Activated CD4-positive, alpha-beta T cell treated with anti-CD3 and anti-CD28 coated beads, Interleukin-2, amount 10 ng/mL, durations not matched to agents 7 days and 5 days (primary cell): Measurements from ENCODE around the gene CDK10. TPM values are rescaled to one million over a fixed set of nuclear protein-coding genes. Genes with fewer than 3 reads are reported as not detected.
A peak's percentile ranks its signal among the peaks of the same experiment; 100 is the strongest.

ENCODE experiments used
- CTCF ChIA-PET: fragments of 350-600 bp; sonication (Branson Sonifier 250); formaldehyde crosslinking; loops from one replicate; lab custom pipeline; 2021; ENCODE audit warnings: antibody characterized with exemption; lab: Charles Lee
- POLR2A ChIA-PET: fragments of 350-600 bp; sonication (Branson Sonifier 250); formaldehyde crosslinking; loops from one replicate; lab custom pipeline; 2021; ENCODE audit warnings: antibody characterized with exemption; lab: Charles Lee
- DNase-seq: peaks from one replicate; pipeline ENCODE4 v3.0.0-alpha.2; 2020
- H3K27ac Mint-ChIP-seq: one replicate; pipeline ENCODE4 v1.8.0; 2021; ENCODE audit warnings: mild to moderate bottlenecking, moderate library complexity, mixed read lengths
- H3K27me3 Mint-ChIP-seq: one replicate; pipeline ENCODE4 v1.8.0; 2021; ENCODE audit warnings: mixed read lengths
- H3K36me3 Mint-ChIP-seq: one replicate; pipeline ENCODE4 v1.8.0; 2021; ENCODE audit warnings: low read depth, mixed read lengths
- H3K4me1 Mint-ChIP-seq: one replicate; pipeline ENCODE4 v1.8.0; 2021; ENCODE audit warnings: mixed read lengths
- H3K4me3 Mint-ChIP-seq: one replicate; pipeline ENCODE4 v1.8.0; 2021; ENCODE audit warnings: mild to moderate bottlenecking, moderate library complexity, mixed read lengths
- H3K9me3 Mint-ChIP-seq: one replicate; pipeline ENCODE4 v1.8.0; 2021; ENCODE audit warnings: mixed read lengths
- total RNA-seq, 2 experiments: library from RNA; stranded (reverse); gene quantifications; one replicate each; pipeline ENCODE4 v1.2.3, GENCODE V29; 2021

CDK10 gene
- total RNA-seq, 2 experiments from 2014 or later = 83.1 to 96.8 TPM

DNA sequence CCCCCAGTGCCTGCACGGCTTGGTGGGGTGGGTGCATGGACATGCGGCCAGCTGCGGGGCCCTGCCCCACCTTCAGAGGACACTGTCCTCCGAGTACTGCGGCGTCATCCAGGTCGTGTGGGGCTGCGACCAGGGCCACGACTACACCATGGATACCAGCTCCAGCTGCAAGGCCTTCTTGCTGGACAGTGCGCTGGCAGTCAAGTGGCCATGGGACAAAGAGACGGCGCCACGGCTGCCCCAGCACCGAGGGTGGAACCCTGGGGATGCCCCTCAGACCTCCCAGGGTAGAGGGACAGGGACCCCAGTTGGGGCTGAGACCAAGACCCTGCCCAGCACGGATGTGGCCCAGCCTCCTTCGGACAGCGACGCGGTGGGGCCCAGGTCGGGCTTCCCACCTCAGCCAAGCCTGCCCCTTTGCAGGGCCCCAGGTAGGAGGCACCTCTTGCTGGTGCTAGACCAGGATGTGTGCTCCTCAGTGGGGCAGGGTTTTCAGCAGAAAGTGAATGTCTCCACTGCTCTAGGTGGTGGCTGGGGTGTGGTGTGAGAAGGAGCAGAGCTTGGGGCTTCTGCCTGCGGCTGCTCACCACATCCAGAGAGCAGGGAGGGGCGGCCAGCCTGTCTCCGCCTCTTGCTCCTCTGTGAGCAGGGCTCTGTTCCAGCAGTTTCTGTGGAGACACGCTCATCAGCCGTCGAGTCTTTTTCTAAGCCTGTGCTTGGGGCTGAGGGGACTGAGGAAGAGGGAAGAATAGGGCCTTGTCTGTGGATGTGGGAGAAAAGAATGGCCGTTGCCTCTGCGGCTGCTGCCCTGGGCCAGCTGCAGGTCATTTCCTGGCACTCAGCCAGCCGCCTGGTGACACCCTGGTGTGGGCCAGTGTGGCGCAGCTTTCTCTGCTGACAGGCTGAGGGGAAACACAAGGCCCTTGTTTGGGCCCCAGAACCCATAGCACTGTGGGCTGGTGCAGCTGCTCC, 37.1 kb downstream of the CDK10 start:
- no peaks in the 10 kb centered on the region for H3K9me3 Mint-ChIP-seq
- ChIA-PET POLR2A (interaction anchor here (0.6 to 1.3 kb wide), 5 partner anchors 10 to 398 kb away, joined by 3 read pairs; no protein-coding TSS in a partner anchor), CTCF (interaction anchor here (0.6 to 3.0 kb wide), 9 partner anchors 10 to 137 kb away, joined by 3 to 22 read pairs (median 4); partner anchors contain the start of gene SPATA2L)
- H3K27me3 Mint-ChIP-seq = no peaks in the 10 kb centered on the region
- H3K4me1 Mint-ChIP-seq = peaks cover 37% of the 10 kb centered on the region
- peak; percentile 95 for DNase-seq
- H3K4me3 Mint-ChIP-seq = peak overlapping the region; percentile 99
- peak overlapping the region; percentile 98 for H3K27ac Mint-ChIP-seq
- H3K36me3 Mint-ChIP-seq = peaks cover 36% of the 10 kb centered on the region

DNA sequence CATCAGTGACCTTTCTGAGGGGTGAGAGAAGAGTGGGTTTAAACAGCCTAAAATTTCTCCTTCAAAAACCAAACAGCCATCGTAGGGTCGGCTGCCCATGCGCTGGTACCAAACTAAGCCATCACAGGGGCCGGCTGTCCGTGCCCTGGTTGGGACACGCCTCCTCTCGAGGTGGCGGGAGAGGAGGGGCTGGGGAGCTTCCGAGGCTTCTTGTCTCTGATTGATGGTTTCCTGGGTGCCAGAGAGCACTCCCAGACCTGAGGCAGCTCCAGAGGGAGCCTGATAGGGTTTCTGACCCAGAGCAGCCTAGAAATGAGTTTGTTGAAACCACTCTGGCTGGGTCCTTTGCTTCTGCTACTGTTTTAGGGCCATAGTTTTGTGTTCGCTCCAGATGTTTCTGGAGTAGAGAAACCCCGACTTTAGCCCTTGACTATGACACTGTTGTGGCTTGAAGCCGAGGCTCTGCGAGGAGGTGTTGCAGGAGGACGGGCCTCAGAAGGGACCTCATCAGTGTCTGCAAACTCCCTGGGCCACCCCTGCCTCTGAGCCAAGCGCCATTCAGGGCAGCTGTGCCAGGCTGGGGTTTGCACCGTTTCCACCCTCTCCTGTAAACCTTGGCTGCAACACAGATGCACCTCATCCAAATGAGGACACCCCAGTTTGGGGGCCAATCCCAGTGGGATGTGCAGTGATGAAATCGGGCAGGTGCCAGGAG, 41.1 kb downstream of the CDK10 start:
- Mint-ChIP-seq H3K36me3 (peaks cover 65% of the 10 kb centered on the region), H3K27ac (peak overlapping the region; percentile 52), H3K4me1 (peaks cover 41% of the 10 kb centered on the region), H3K27me3 (no peaks in the 10 kb centered on the region), H3K9me3 (no peaks in the 10 kb centered on the region), H3K4me3 (peak overlapping the region; percentile 14)
- no peak for DNase-seq
- POLR2A ChIA-PET = no interaction called here
- CTCF ChIA-PET = interaction anchor here (0.9 kb wide), 1 partner anchor 86 kb away, joined by 4 read pairs; no protein-coding TSS in a partner anchor

DNA sequence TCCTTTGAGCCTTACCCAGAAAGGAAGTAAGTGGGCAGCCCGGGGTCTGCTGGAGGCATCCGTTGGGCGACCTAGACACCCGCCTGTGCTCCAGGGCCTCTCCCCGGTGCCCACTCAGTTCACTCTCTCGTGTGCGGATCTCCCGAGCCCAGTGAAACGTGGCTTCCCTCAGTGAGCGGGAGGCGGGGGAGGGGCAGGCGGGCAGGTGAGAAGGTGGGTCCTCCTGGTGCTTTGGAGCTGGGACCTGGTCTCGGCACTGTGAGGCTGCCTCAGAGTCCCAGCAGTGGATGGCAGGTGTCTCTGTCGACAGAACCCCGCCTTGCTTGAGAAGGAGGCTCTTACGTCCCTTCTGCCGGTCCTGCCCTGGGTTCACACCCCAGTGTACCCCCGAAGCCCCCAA, 42.8 kb downstream of the CDK10 start:
- no peak overlapping the region for H3K27ac Mint-ChIP-seq
- POLR2A ChIA-PET = no interaction called here

DNA sequence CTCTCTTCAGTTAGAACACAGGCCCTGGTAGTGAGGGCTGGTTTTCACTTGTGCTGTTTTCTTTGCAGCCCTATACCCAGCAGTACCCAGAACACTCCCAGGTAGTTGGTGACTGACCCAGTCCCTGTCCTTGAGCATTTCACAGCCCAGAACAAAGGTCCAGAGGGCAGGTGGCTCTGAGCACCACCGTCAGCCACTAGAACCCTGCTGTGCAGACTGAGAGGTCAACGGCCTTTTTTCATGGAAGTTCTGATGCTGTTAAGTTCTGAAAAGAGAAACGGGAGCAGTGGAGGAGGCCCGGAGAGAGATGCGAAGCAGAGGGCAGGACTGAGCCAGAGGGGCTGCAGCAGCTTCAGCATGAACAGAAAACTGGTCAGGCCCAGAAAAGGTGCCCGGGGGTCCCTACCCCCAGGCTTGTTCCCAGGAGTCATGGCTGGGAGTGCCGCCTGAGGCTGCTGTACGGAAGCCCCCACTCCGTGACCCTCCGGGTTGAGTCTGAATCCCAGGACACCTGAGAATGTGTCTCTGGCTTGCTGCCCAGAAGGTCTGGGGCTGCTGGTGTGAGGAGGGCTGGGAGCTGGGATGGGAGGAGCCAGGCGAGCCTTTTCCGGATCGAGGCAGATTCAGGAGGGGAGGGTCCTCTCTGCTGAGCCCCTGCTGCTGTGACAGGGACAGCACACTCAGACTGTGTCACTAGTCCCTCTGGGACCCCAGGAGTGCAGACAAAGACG, 43.5 kb downstream of the CDK10 start:
- H3K4me1 Mint-ChIP-seq = peaks cover 47% of the 10 kb centered on the region
- no peak for DNase-seq
- CTCF ChIA-PET = interaction anchor here (0.6 to 1.5 kb wide), 3 partner anchors 20 to 71 kb away, joined by 3 to 6 read pairs (median 3); no protein-coding TSS in a partner anchor
- peaks cover 66% of the 10 kb centered on the region for H3K36me3 Mint-ChIP-seq
- H3K9me3 Mint-ChIP-seq = no peaks in the 10 kb centered on the region
- no peak overlapping the region for H3K4me3 Mint-ChIP-seq
- H3K27me3 Mint-ChIP-seq = no peaks in the 10 kb centered on the region
- H3K27ac Mint-ChIP-seq = peak overlapping the region; percentile 36
- POLR2A ChIA-PET = no interaction called here

More for the DNA sequence above, 42.8 kb downstream of the CDK10 start:
- Mint-ChIP-seq H3K36me3 (peaks cover 64% of the 10 kb centered on the region), H3K4me3 (no peak overlapping the region), H3K27me3 (no peaks in the 10 kb centered on the region), H3K4me1 (peaks cover 45% of the 10 kb centered on the region), H3K9me3 (no peaks in the 10 kb centered on the region)
- no peak for DNase-seq
- CTCF ChIA-PET = interaction anchor here (0.6 to 1.5 kb wide), 2 partner anchors 23 to 72 kb away, joined by 3 to 6 read pairs; no protein-coding TSS in a partner anchor

DNA sequence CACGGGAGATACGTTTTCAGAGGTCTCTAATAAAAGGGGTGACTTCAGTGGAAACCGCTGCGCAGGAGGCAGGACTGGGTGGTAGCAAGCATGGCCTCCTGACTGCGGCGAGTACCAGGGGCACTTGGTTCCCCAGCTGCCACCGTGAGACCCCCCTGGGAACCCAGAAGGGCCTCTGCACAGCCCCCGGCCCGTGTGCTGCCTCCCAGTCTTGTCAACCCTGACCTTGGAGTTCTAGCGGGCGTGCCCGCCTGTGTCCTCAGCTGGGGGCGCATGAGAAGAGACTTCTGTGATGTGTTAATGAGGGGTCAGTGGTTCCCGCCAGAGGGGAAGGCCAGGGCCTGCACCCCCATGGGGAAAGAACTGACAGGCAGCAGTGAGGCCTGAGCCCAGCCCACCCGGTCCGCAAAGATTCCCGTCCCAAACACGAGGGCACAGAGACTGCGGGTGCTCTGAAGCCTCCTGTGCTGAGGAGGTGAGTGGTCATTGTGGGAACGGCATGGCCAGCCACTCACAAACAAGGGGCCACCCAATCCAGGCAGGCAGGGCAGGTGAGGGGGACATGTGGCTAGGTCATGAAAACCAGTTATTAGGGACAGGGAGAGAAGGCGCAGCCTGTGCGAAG, 44.2 kb downstream of the CDK10 start:
- no peaks in the 10 kb centered on the region for H3K27me3 Mint-ChIP-seq
- no peaks in the 10 kb centered on the region for H3K9me3 Mint-ChIP-seq
- ChIA-PET CTCF (interaction anchor here (1.5 kb wide), 2 partner anchors 21 to 25 kb away, joined by 3 to 6 read pairs; no protein-coding TSS in a partner anchor), POLR2A (no interaction called here)
- H3K36me3 Mint-ChIP-seq = peaks cover 73% of the 10 kb centered on the region
- H3K4me1 Mint-ChIP-seq = peaks cover 54% of the 10 kb centered on the region
- no peak overlapping the region for H3K27ac Mint-ChIP-seq
- no peak overlapping the region for H3K4me3 Mint-ChIP-seq
- no peak for DNase-seq

DNA sequence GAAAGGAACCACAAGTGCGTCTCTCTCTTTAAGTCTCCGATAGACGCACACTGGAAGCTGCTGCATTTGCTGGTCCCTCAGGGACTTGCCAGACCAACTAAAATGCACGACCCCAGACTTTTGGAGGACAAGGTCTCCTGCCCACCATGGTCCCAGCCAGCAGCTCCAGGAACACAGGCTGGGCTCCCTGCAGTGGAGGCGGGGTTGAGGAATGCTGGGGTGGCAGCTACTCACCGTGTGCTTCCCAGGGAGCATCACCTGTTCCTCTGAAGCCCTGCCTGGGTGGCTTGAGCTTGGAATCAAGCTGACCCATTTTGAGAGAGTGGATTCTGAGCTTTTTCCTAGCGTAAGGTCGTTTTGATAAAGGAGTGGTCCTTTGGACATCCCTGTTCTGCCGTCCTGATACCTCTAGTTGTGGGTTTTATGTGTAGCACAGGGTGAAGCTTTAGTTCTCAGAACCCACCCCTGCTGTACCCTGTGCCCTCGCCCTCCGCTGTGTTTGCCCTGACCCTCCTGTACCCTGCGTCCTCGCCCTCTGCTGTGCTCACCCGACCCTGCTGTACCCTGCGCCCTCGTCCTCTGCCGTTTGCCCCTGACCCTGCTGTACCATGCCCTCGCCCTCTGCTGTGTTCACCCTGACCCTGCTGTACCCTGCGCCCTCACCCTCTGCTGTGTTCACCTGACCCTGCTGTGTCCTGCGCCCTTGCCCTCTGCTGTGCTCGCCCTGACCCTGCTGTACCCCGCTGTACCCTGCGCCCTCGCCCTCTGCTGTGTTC, 45.8 kb downstream of the CDK10 start:
- DNase-seq = no peak
- Mint-ChIP-seq H3K9me3 (no peaks in the 10 kb centered on the region), H3K4me1 (peaks cover 60% of the 10 kb centered on the region), H3K4me3 (no peak overlapping the region), H3K27ac (no peak overlapping the region), H3K36me3 (peaks cover 78% of the 10 kb centered on the region), H3K27me3 (no peaks in the 10 kb centered on the region)
- ChIA-PET CTCF (no interaction called here), POLR2A (no interaction called here)

DNA sequence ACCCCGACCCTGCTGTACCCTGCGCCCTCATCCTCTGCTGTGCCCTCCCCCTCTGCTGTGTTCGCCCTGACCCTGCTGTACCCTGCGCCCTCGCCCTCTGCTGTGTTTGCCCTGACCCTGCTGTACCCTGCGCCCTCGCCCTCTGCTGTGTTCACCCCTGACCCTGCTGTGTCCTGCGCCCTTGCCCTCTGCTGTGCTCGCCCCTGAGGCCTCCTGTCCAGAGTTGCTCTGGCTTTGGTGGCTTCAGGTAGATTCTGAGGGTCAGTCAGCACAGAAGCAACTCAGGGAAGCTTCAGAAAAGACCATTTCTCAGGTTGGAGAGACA, 46.4 kb downstream of the CDK10 start:
- Mint-ChIP-seq H3K9me3 (no peaks in the 10 kb centered on the region), H3K27ac (no peak overlapping the region), H3K4me1 (peaks cover 61% of the 10 kb centered on the region), H3K36me3 (peaks cover 78% of the 10 kb centered on the region), H3K27me3 (no peaks in the 10 kb centered on the region), H3K4me3 (no peak overlapping the region)
- POLR2A ChIA-PET = no interaction called here
- no peak for DNase-seq
- CTCF ChIA-PET = no interaction called here

DNA sequence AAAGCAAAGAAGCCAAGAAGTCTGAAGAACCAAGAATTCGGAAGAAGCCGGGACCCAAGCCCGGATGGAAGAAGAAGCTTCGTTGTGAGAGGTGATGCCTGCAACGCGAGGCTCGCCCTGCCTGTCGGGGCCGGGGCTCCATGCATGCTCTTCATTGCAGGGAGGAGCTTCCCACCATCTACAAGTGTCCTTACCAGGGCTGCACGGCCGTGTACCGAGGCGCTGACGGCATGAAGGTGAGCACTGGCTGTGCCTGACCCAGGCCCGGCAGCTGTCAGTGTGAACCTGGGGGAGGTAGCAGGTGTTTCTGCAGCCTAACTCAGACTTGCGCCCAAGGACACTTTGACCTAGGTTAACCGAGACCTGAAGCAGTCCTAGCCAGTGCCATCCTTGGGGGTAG, 46.8 kb downstream of the CDK10 start:
- Mint-ChIP-seq H3K27ac (no peak overlapping the region), H3K36me3 (peaks cover 81% of the 10 kb centered on the region)

DNA sequence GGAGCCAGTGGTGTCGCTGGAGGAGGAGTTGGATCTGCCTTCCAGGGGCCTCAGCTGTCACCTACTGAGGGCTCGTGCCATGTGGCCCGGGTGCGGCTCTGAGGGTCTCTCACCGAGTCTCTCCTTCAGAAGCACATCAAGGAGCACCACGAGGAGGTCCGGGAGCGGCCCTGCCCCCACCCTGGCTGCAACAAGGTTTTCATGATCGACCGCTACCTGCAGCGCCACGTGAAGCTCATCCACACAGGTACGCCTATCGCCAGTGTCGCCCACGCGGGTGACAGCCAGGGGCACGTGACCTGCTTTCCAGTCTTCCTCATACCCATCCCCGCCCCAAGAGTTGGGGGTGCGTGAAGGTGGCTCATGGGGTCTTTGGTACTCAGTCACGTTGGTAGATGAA, 47.3 kb downstream of the CDK10 start:
- CTCF ChIA-PET = interaction anchor here (0.6 kb wide), 1 partner anchor 28 kb away, joined by 4 read pairs; no protein-coding TSS in a partner anchor
- no peaks in the 10 kb centered on the region for H3K9me3 Mint-ChIP-seq
- peaks cover 85% of the 10 kb centered on the region for H3K36me3 Mint-ChIP-seq
- no peak for DNase-seq
- no peak overlapping the region for H3K4me3 Mint-ChIP-seq
- POLR2A ChIA-PET = interaction anchor here (0.6 to 1.0 kb wide), 2 partner anchors 10 to 1838 kb away, joined by 3 to 8 read pairs; no protein-coding TSS in a partner anchor
- no peak overlapping the region for H3K27ac Mint-ChIP-seq
- H3K27me3 Mint-ChIP-seq = no peaks in the 10 kb centered on the region
- peaks cover 64% of the 10 kb centered on the region for H3K4me1 Mint-ChIP-seq

More for the DNA sequence above, 46.8 kb downstream of the CDK10 start:
- ChIA-PET POLR2A (interaction anchor here (1.0 kb wide), 1 partner anchor 10 kb away, joined by 3 read pairs; no protein-coding TSS in a partner anchor), CTCF (no interaction called here)
- peaks cover 62% of the 10 kb centered on the region for H3K4me1 Mint-ChIP-seq
- no peak overlapping the region for H3K4me3 Mint-ChIP-seq
- H3K9me3 Mint-ChIP-seq = no peaks in the 10 kb centered on the region
- H3K27me3 Mint-ChIP-seq = no peaks in the 10 kb centered on the region
- no peak for DNase-seq

DNA sequence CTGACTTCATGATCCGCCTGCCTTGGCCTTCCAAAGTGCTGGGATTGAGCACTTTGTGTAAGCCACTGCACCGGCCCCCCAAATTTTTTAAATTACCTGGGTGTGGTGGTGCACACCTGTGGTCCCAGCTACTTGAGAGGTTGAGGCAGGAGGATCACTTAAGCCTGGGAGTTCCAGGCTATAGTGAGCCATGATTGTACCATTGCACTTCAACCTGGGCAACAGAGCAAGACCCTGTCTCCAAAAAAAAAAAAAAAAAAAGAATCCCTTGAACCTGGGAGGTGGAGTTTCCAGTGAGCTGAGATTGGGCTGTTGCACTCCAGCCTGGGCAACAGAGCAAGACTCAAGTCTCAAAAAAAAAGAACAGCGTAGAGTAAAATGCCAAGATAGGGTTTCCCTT, 50.1 kb downstream of the CDK10 start:
- DNase-seq = no peak
- Mint-ChIP-seq H3K27me3 (no peaks in the 10 kb centered on the region), H3K4me3 (no peak overlapping the region), H3K9me3 (no peaks in the 10 kb centered on the region), H3K27ac (peak overlapping the region; percentile 83), H3K36me3 (peaks cover 81% of the 10 kb centered on the region), H3K4me1 (peaks cover 55% of the 10 kb centered on the region)
- ChIA-PET POLR2A (interaction anchor here (1.0 kb wide), 1 partner anchor 13 kb away, joined by 3 read pairs; no protein-coding TSS in a partner anchor), CTCF (interaction anchor here (0.6 to 0.9 kb wide), 4 partner anchors 33 to 1116 kb away, joined by 3 read pairs; no protein-coding TSS in a partner anchor)
